ENCODE results near the gene GSTO1.
A peak's percentile ranks its signal among the peaks of the same experiment; 100 is the strongest.

GSTO1 gene

GRCh38 chr10:104308439-104308903 is 53.8 kb downstream of the GSTO1 start:
- no peaks in the 10 kb centered on the region for H4K20me1 ChIP-seq (ENCODE audit: insufficient read depth, low read length)
- no peaks in the 10 kb centered on the region for H3K27me3 ChIP-seq (replicated peaks; ENCODE audit: insufficient read depth, low read length)
- peaks cover 14% of the 10 kb centered on the region; the same call in 1 of the 2 replicates for H3F3A ChIP-seq (ENCODE audit: insufficient read depth, low read length)
- H3K9me3 ChIP-seq (replicated peaks; ENCODE audit: insufficient read depth, low read length): no peaks in the 10 kb centered on the region
- H2AFZ ChIP-seq (ENCODE audit: low read length): no peak overlapping the region
- no peak overlapping the region for H3K4me3 ChIP-seq (ENCODE audit: low read length)
- no peak overlapping the region for H3K9ac ChIP-seq (ENCODE audit: low read length)
- H3K4me1 ChIP-seq (ENCODE audit: low read length): peaks cover 17% of the 10 kb centered on the region
- no peaks in the 10 kb centered on the region for H3K9me2 ChIP-seq (replicated peaks; ENCODE audit: insufficient read depth, low read length)
- H3K4me2 ChIP-seq (ENCODE audit: low read depth, low read length): peak overlapping the region; percentile 61
- peak overlapping the region; percentile 40; the same call in 1 of the 2 replicates for H3K27ac ChIP-seq (ENCODE audit: low read length)
- H3K36me3 ChIP-seq (replicated peaks; ENCODE audit: insufficient read depth, low read length): no peaks in the 10 kb centered on the region
- TF ChIP-seq, protein P1, sequence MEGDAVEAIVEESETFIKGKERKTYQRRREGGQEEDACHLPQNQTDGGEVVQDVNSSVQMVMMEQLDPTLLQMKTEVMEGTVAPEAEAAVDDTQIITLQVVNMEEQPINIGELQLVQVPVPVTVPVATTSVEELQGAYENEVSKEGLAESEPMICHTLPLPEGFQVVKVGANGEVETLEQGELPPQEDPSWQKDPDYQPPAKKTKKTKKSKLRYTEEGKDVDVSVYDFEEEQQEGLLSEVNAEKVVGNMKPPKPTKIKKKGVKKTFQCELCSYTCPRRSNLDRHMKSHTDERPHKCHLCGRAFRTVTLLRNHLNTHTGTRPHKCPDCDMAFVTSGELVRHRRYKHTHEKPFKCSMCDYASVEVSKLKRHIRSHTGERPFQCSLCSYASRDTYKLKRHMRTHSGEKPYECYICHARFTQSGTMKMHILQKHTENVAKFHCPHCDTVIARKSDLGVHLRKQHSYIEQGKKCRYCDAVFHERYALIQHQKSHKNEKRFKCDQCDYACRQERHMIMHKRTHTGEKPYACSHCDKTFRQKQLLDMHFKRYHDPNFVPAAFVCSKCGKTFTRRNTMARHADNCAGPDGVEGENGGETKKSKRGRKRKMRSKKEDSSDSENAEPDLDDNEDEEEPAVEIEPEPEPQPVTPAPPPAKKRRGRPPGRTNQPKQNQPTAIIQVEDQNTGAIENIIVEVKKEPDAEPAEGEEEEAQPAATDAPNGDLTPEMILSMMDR (IDR thresholded peaks at IDR 0.05; ENCODE audit: low read length): no peak
- TF ChIP-seq EZH2 (optimal IDR thresholded peaks at IDR 0.05; ENCODE audit: low read depth, low read length): no peak
- TF ChIP-seq EZH2phosphoT487 (IDR thresholded peaks at IDR 0.05; ENCODE audit: low read length): no peak
- peak; percentile 69 for DNase-seq
- no peaks in the 10 kb centered on the region for H3K79me2 ChIP-seq (ENCODE audit: low read length)

DNA sequence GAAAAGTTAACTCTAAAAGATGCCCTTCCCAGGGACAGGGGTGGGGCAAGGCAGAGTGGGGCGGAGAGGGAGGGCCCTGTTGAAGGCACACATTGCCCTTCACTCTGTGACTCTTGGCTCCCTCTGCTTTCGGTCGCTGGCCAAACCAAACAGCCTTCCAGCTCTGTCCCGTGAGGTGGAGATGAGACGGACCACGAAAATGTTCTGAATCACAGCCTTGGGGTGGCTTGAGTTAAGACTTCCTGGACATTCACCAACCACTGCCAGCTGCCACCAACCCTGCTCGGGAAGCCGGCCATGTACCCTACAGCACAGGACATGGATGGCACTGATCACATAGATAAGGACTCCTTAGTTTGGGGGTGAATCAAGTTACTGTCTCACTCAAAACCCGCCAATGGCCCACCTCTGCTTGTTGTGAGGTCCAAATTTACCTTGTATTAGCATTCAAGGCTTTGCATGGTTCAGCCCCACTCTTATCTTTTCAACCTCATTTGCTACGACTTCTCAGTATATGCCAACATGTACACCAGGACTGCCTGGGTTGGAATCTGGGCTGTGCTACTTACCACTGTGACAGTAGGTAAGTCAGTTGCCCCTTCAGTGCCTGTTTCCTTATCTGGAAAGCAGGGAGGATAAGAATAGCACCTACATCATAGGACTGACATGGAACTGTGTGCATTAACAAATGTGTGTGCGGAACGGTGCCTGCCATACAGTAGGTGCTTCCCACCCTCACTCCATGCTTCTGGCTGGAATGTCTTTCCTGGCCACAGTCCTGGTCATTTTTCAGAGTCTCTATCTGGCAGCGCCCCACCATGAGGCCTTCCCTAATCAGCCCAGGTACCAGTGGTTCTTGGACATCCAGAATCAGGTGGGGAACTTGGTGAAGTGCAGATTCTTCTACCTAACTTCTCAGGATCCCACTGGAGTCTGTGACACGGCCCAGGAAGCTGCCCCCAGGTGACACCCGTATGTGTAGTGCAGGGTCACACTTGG is 55.6 kb downstream of the GSTO1 start:
- Histone ChIP-seq H3K9me2 (replicated peaks; ENCODE audit: insufficient read depth, low read length) (no peaks in the 10 kb centered on the region), H3K27ac (ENCODE audit: low read length) (no peak overlapping the region), H3K4me3 (ENCODE audit: low read length) (no peak overlapping the region), H3F3A (ENCODE audit: insufficient read depth, low read length) (peaks cover 14% of the 10 kb centered on the region; the same call in 1 of the 2 replicates), H3K27me3 (replicated peaks; ENCODE audit: insufficient read depth, low read length) (no peaks in the 10 kb centered on the region), H3K4me1 (ENCODE audit: low read length) (peaks cover 17% of the 10 kb centered on the region), H3K4me2 (ENCODE audit: low read depth, low read length) (no peak overlapping the region), H3K36me3 (replicated peaks; ENCODE audit: insufficient read depth, low read length) (no peaks in the 10 kb centered on the region), H2AFZ (ENCODE audit: low read length) (no peak overlapping the region), H3K9me3 (replicated peaks; ENCODE audit: insufficient read depth, low read length) (no peaks in the 10 kb centered on the region), H3K9ac (ENCODE audit: low read length) (no peak overlapping the region), H4K20me1 (ENCODE audit: insufficient read depth, low read length) (no peaks in the 10 kb centered on the region), H3K79me2 (ENCODE audit: low read length) (no peaks in the 10 kb centered on the region)
- TF ChIP-seq, protein P1 (IDR thresholded peaks at IDR 0.05; ENCODE audit: low read length): no peak
- TF ChIP-seq EZH2 (optimal IDR thresholded peaks at IDR 0.05; ENCODE audit: low read depth, low read length): no peak
- no peak for TF ChIP-seq EZH2phosphoT487 (IDR thresholded peaks at IDR 0.05; ENCODE audit: low read length)
- no peak for DNase-seq

DNA sequence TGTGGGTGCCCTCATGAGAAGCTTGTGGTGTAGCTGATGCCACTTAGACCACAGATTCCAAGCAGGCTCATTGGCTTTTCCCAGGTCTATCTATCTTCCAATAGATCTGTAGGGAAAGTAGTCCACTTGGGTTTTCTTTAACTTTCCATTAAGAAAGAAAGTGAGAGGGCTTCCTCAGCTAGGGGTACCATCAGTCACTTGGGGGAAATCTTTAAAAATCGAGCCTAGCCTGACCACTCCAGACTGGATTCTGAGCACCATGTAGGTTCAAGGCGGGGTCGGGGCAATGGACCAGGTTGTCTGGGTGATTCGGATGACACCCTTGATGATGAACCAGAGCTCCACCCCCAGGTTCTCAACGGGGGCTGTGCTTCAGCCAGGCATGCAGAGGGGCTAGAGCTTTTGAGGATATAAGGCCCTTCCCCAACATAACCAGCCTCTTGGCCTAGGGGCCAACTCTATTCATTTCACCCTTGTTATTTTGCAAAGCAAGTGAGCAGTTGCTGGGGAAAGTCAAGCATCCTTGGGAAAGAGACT is 56.6 kb downstream of the GSTO1 start:
- Histone ChIP-seq H3K27ac (ENCODE audit: low read length) (no peak overlapping the region), H3K4me1 (ENCODE audit: low read length) (peaks cover 17% of the 10 kb centered on the region), H3K79me2 (ENCODE audit: low read length) (no peaks in the 10 kb centered on the region), H3F3A (ENCODE audit: insufficient read depth, low read length) (peaks cover 14% of the 10 kb centered on the region; the same call in 1 of the 2 replicates), H3K9me3 (replicated peaks; ENCODE audit: insufficient read depth, low read length) (no peaks in the 10 kb centered on the region), H4K20me1 (ENCODE audit: insufficient read depth, low read length) (no peaks in the 10 kb centered on the region), H3K4me2 (ENCODE audit: low read depth, low read length) (no peak overlapping the region), H3K27me3 (replicated peaks; ENCODE audit: insufficient read depth, low read length) (no peaks in the 10 kb centered on the region), H3K9me2 (replicated peaks; ENCODE audit: insufficient read depth, low read length) (no peaks in the 10 kb centered on the region), H3K4me3 (ENCODE audit: low read length) (no peak overlapping the region), H3K36me3 (replicated peaks; ENCODE audit: insufficient read depth, low read length) (no peaks in the 10 kb centered on the region), H3K9ac (ENCODE audit: low read length) (no peak overlapping the region), H2AFZ (ENCODE audit: low read length) (no peak overlapping the region)
- TF ChIP-seq EZH2phosphoT487 (IDR thresholded peaks at IDR 0.05; ENCODE audit: low read length) (no peak), EZH2 (optimal IDR thresholded peaks at IDR 0.05; ENCODE audit: low read depth, low read length) (no peak)
- TF ChIP-seq, protein P1 (IDR thresholded peaks at IDR 0.05; ENCODE audit: low read length): no peak
- no peak for DNase-seq
